ENCODE measurements around the gene DEDD2.

The DEDD2 gene

DNA sequence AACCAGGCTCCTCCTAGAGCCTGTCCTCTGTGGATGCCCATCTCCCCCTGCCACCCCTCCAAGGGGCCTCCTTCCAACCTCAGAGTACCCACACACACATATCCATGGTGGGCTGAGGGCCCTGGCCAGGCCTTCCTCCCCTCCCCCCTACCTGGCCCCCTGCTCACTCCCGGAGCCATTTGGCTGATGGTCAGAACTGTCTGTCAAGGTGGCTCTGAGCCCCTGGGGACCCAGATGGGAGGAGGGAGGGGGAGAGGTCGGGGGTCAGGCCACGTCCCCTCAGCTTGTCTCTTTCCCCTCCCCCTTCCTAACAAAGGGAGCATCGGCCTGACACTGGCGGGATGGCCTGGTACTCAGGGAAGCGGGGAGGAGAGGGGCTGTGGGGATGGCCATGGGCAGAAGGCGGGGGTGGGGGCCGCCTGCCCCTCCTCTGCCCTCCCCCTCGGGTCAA lies 66.5 kb downstream of the DEDD2 start:
- TF ChIP-seq EZH2 (IDR thresholded peaks at IDR 0.05; ENCODE audit: borderline replicate concordance, low read length): no peak
- TF ChIP-seq, protein P1, sequence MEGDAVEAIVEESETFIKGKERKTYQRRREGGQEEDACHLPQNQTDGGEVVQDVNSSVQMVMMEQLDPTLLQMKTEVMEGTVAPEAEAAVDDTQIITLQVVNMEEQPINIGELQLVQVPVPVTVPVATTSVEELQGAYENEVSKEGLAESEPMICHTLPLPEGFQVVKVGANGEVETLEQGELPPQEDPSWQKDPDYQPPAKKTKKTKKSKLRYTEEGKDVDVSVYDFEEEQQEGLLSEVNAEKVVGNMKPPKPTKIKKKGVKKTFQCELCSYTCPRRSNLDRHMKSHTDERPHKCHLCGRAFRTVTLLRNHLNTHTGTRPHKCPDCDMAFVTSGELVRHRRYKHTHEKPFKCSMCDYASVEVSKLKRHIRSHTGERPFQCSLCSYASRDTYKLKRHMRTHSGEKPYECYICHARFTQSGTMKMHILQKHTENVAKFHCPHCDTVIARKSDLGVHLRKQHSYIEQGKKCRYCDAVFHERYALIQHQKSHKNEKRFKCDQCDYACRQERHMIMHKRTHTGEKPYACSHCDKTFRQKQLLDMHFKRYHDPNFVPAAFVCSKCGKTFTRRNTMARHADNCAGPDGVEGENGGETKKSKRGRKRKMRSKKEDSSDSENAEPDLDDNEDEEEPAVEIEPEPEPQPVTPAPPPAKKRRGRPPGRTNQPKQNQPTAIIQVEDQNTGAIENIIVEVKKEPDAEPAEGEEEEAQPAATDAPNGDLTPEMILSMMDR (IDR thresholded peaks at IDR 0.05; ENCODE audit: low read length): no peak
- no peak overlapping the region for H3K9ac ChIP-seq (ENCODE audit: low read length)
- no peak overlapping the region for H3K27ac ChIP-seq (ENCODE audit: low read depth, low read length, poor library complexity, severe bottlenecking)
- no peaks in the 10 kb centered on the region for H3F3A ChIP-seq (ENCODE audit: insufficient read depth, low read length)
- H4K20me1 ChIP-seq (ENCODE audit: insufficient read depth, low read length): no peaks in the 10 kb centered on the region
- H3K9me2 ChIP-seq (ENCODE audit: low read depth, low read length): no peaks in the 10 kb centered on the region
- H3K4me3 ChIP-seq (ENCODE audit: low read depth, low read length, poor library complexity, severe bottlenecking): no peak overlapping the region
- no peak overlapping the region for H2AFZ ChIP-seq (ENCODE audit: low read length)
- H3K4me1 ChIP-seq (ENCODE audit: insufficient read depth, low read length, severe bottlenecking): no peaks in the 10 kb centered on the region
- no peak overlapping the region for H3K4me2 ChIP-seq (ENCODE audit: low read length)
- no peaks in the 10 kb centered on the region for H3K79me2 ChIP-seq (ENCODE audit: insufficient read depth, low read length)
- no peaks in the 10 kb centered on the region for H3K9me3 ChIP-seq (ENCODE audit: low read length)
- H3K36me3 ChIP-seq (ENCODE audit: insufficient read depth, low read length): no peaks in the 10 kb centered on the region
- peaks cover 9% of the 10 kb centered on the region; the same call in 1 of the 2 replicates for H3K27me3 ChIP-seq (ENCODE audit: insufficient read depth, low read length)

DNA sequence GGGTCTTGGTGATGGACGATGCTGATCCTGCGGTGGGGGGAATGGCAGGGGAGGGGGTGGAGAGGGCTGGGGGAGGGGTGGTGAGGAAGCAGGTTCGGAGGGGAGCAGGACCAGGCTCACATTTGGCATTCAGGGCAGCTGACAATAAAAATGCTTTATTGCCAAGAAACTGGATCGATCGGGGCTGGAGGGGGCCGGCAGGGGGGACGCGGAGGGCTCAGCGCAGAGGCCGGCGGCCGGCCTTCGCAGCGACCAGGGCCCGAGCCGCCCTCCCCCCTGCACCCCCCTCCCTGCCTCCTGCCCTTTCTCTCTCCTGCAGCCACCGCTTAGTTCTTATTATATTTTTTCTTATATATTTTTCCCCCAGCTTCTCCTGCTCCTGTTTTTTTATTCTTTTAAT lies 67.1 kb downstream of the DEDD2 start:
- TF ChIP-seq, protein P1 (IDR thresholded peaks at IDR 0.05; ENCODE audit: low read length): no peak
- no peak for TF ChIP-seq EZH2 (IDR thresholded peaks at IDR 0.05; ENCODE audit: borderline replicate concordance, low read length)
- Histone ChIP-seq H3K4me3 (ENCODE audit: low read depth, low read length, poor library complexity, severe bottlenecking) (no peak overlapping the region), H3F3A (ENCODE audit: insufficient read depth, low read length) (no peaks in the 10 kb centered on the region), H3K9me2 (ENCODE audit: low read depth, low read length) (no peaks in the 10 kb centered on the region), H3K79me2 (ENCODE audit: insufficient read depth, low read length) (no peaks in the 10 kb centered on the region), H3K27me3 (ENCODE audit: insufficient read depth, low read length) (peaks cover 8% of the 10 kb centered on the region; the same call in 1 of the 2 replicates), H2AFZ (ENCODE audit: low read length) (no peak overlapping the region), H3K4me2 (ENCODE audit: low read length) (no peak overlapping the region), H3K9me3 (ENCODE audit: low read length) (no peaks in the 10 kb centered on the region), H3K36me3 (ENCODE audit: insufficient read depth, low read length) (no peaks in the 10 kb centered on the region), H3K27ac (ENCODE audit: low read depth, low read length, poor library complexity, severe bottlenecking) (no peak overlapping the region), H4K20me1 (ENCODE audit: insufficient read depth, low read length) (no peaks in the 10 kb centered on the region), H3K9ac (ENCODE audit: low read length) (no peak overlapping the region), H3K4me1 (ENCODE audit: insufficient read depth, low read length, severe bottlenecking) (no peaks in the 10 kb centered on the region)

DNA sequence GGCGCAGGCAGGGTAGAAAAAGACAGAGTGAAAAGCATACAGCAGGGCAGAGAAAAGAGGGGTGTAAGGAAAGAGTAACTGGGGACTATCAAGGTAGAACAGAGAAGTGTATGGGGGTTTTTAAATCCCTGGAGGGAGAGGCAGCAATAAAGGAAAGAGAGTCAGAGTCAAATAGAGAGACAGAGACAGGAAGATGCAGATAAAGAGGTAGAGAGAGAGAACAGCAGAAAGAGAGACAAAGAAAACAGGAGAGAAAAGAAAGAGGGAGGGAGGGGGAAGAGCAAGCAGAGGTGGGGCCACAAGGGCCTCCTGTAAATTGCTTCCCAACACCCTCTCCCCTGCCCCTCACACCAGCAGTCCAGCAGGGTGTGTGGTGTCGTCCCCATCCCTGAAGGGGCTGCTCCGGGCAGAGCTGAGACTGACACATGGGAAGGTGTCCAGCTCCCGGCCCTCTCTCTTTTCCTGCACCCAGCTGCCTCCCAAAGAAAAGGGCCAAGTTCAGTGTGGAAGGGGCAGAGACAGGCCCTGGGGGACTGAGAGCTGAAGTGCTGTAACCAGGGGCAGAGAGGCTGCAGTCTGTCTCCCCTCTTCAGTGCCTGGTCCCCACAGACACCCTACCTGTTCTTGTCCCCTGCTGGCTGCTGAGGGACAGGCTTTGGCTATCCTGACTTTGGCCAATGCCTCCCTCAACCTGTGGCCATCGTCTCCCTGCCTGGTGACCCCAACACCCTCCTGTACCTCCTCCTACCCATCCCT lies 67.9 kb downstream of the DEDD2 start:
- no peaks in the 10 kb centered on the region for H3K4me1 ChIP-seq (ENCODE audit: insufficient read depth, low read length, severe bottlenecking)
- no peak overlapping the region for H3K4me2 ChIP-seq (ENCODE audit: low read length)
- H3K27ac ChIP-seq (ENCODE audit: low read depth, low read length, poor library complexity, severe bottlenecking): no peak overlapping the region
- no peaks in the 10 kb centered on the region for H3K79me2 ChIP-seq (ENCODE audit: insufficient read depth, low read length)
- TF ChIP-seq, protein P1 (IDR thresholded peaks at IDR 0.05; ENCODE audit: low read length): no peak
- no peak for TF ChIP-seq EZH2 (IDR thresholded peaks at IDR 0.05; ENCODE audit: borderline replicate concordance, low read length)
- H2AFZ ChIP-seq (ENCODE audit: low read length): no peak overlapping the region
- no peaks in the 10 kb centered on the region for H4K20me1 ChIP-seq (ENCODE audit: insufficient read depth, low read length)
- H3K4me3 ChIP-seq (ENCODE audit: low read depth, low read length, poor library complexity, severe bottlenecking): no peak overlapping the region
- H3F3A ChIP-seq (ENCODE audit: insufficient read depth, low read length): no peaks in the 10 kb centered on the region
- no peaks in the 10 kb centered on the region for H3K9me2 ChIP-seq (ENCODE audit: low read depth, low read length)
- H3K9me3 ChIP-seq (ENCODE audit: low read length): no peaks in the 10 kb centered on the region
- H3K9ac ChIP-seq (ENCODE audit: low read length): no peak overlapping the region
- no peaks in the 10 kb centered on the region for H3K36me3 ChIP-seq (ENCODE audit: insufficient read depth, low read length)
- H3K27me3 ChIP-seq (ENCODE audit: insufficient read depth, low read length): peaks cover 5% of the 10 kb centered on the region; the same call in 1 of the 2 replicates
